Caco-2 (cell line): ENCODE results near the gene EGR2. TPM values are rescaled to one million over a fixed set of nuclear protein-coding genes. Genes with fewer than 3 reads are reported as not detected.

Source experiments
- BruUV-seq: library from RNA; stranded (reverse); fragments of 400-500 nt; replicated peaks from 2 replicates; lab custom pipeline; 2021; lab: Mats Ljungman, UMichigan
- CTCF ChIA-PET: fragments of 300-600 bp; sonication (Branson Sonifier 250); formaldehyde crosslinking; loops from one replicate; lab custom pipeline; 2022; ENCODE audit warnings: antibody characterized with exemption; lab: Charles Lee
- POLR2A ChIA-PET: fragments of 300-600 bp; sonication (Branson Sonifier 250); formaldehyde crosslinking; loops from one replicate; lab custom pipeline; 2022; ENCODE audit warnings: antibody characterized with exemption; lab: Charles Lee
- DNase-seq, 2 experiments: peaks; one replicate each; pipeline versions ENCODE4 v3.0.0 to v3.0.0-alpha.2; 2020 to 2022
- H3K27me3 ChIP-seq: replicated peaks from 2 replicates; pipeline ENCODE4 v1.6.0; 2011; ENCODE audit warnings: low read length; ENCODE audit not compliant: control insufficient read depth, insufficient read depth
- H3K36me3 ChIP-seq: 2 replicates; pipeline ENCODE4 v1.5.1; 2011; ENCODE audit warnings: low read length; ENCODE audit not compliant: control insufficient read depth, insufficient read depth
- H3K4me1 ChIP-seq: fragments of 250-450 bp; sonication (Bioruptor Pico); 2 replicates; pipeline ENCODE4 v1.5.1; 2020; ENCODE audit warnings: mild to moderate bottlenecking
- H3K4me3 ChIP-seq: 2 replicates; pipeline ENCODE4 v1.5.1; 2011; ENCODE audit warnings: low read depth, mild to moderate bottlenecking, control low read depth, low read length
- H3K9me3 ChIP-seq: fragments of 250-450 bp; sonication (Bioruptor Pico); 2 replicates; pipeline ENCODE4 v1.5.1; 2020; ENCODE audit warnings: mild to moderate bottlenecking, moderate library complexity
- H3K27ac Mint-ChIP-seq: one replicate; pipeline ENCODE4 v1.8.0; 2022; ENCODE audit warnings: mixed read lengths; ENCODE audit not compliant: unreplicated experiment
- H3K27me3 Mint-ChIP-seq: one replicate; pipeline ENCODE4 v1.8.0; 2022; ENCODE audit warnings: mixed read lengths; ENCODE audit not compliant: insufficient read depth, unreplicated experiment
- H3K36me3 Mint-ChIP-seq: one replicate; pipeline ENCODE4 v1.8.0; 2022; ENCODE audit warnings: mild to moderate bottlenecking, mixed read lengths; ENCODE audit not compliant: insufficient read depth, unreplicated experiment
- H3K4me1 Mint-ChIP-seq: one replicate; pipeline ENCODE4 v1.8.0; 2022; ENCODE audit warnings: low read depth, mixed read lengths; ENCODE audit not compliant: unreplicated experiment
- H3K4me3 Mint-ChIP-seq: one replicate; pipeline ENCODE4 v1.8.0; 2022; ENCODE audit warnings: mild to moderate bottlenecking, moderate library complexity, mixed read lengths; ENCODE audit not compliant: unreplicated experiment
- H3K9me3 Mint-ChIP-seq: one replicate; pipeline ENCODE4 v1.8.0; 2022; ENCODE audit warnings: mixed read lengths; ENCODE audit not compliant: unreplicated experiment
- CTCF ChIP-seq, 2 experiments: fragments of 200-600 bp in 1 of 2; IDR thresholded peaks; 1 replicate in 1 of 2; 2 replicates in 1 of 2; pipeline versions ENCODE4 v1.5.1 to v1.8.0; 2011 to 2022; ENCODE audit warnings: antibody characterized with exemption in 1 of 2, control low read depth in 1 of 2, inconsistent platforms in 1 of 2, low read depth in 1 of 2, low read length in 1 of 2, mild to moderate bottlenecking in 1 of 2, moderate library complexity in 1 of 2; ENCODE audit not compliant: insufficient read depth in 1 of 2, severe bottlenecking in 1 of 2, unreplicated experiment in 1 of 2
- intact Hi-C: fragments of 100-400 bp; cut with micrococcal nuclease; formaldehyde crosslinking; loops from one replicate; pipeline ENCODE4 v1.10.0; 2022; ENCODE audit not compliant: unreplicated experiment
- total RNA-seq: library from RNA; stranded (reverse); gene quantifications from 2 replicates; pipeline ENCODE4 v1.2.3, GENCODE V29; 2022

The EGR2 gene
- total RNA-seq, 1 experiment from 2014 or later, result 0.61 TPM

- H3K36me3 ChIP-seq, result no peaks in the 10 kb centered on the region
- Mint-ChIP-seq H3K27ac (no peak overlapping the region), H3K36me3 (no peaks in the 10 kb centered on the region), H3K4me1 (no peaks in the 10 kb centered on the region), H3K27me3 (peaks cover 9% of the 10 kb centered on the region), H3K4me3 (no peak overlapping the region), H3K9me3 (no peaks in the 10 kb centered on the region)
- no peaks in the 10 kb centered on the region for H3K9me3 ChIP-seq
- ChIA-PET POLR2A (no interaction called here), CTCF (no interaction called here)
- TF ChIP-seq CTCF (IDR thresholded peaks at IDR 0.05; ENCODE audit: insufficient read depth in 1 of 2, low read depth in 1 of 2, low read length in 1 of 2, severe bottlenecking in 1 of 2, unreplicated experiment in 1 of 2), result no peak
- intact Hi-C loops, result no loop called here
- DNase-seq, result no peak
- peaks cover 2% of the 10 kb centered on the region; the same call in 1 of the 2 replicates for H3K27me3 ChIP-seq
- H3K4me1 ChIP-seq, result no peaks in the 10 kb centered on the region
- BruUV-seq, result no TSS peak
- no peak overlapping the region for H3K4me3 ChIP-seq
Measured at GRCh38 chr10:62831346-62831745, 15.2 kb upstream of the EGR2 start.

DNA sequence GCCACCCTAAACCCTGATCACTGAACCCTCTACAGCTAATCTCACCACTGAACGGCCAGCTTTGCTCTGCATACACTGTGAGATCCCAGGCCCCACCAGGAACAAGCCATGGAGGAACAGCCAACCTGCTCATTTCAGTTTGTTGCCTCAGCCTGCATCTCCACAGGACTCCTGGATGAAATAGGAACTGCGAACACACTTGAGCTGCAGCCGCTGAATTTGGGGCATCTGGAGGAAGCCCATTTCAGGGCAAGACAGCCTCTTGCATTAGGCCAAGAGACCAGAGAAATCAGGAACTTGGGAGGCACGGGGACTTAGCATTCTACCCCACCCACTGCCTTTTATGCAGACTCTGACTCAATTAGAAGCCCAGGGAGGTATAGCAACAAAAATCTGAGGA, 14.5 kb upstream of the EGR2 start:
- intact Hi-C loops, result no loop called here
- Histone ChIP-seq H3K9me3 (no peaks in the 10 kb centered on the region), H3K36me3 (no peaks in the 10 kb centered on the region), H3K4me3 (no peak overlapping the region), H3K4me1 (no peaks in the 10 kb centered on the region), H3K27me3 (peaks cover 2% of the 10 kb centered on the region; the same call in 1 of the 2 replicates)
- Mint-ChIP-seq H3K27ac (no peak overlapping the region), H3K9me3 (no peaks in the 10 kb centered on the region), H3K4me1 (no peaks in the 10 kb centered on the region), H3K36me3 (no peaks in the 10 kb centered on the region), H3K4me3 (no peak overlapping the region), H3K27me3 (peaks cover 12% of the 10 kb centered on the region)
- TF ChIP-seq CTCF (IDR thresholded peaks at IDR 0.05; ENCODE audit: insufficient read depth in 1 of 2, low read depth in 1 of 2, low read length in 1 of 2, severe bottlenecking in 1 of 2, unreplicated experiment in 1 of 2), result no peak
- BruUV-seq, result no TSS peak
- CTCF ChIA-PET, result no interaction called here
- POLR2A ChIA-PET, result no interaction called here
- no peak for DNase-seq

- no peak for DNase-seq
- Histone ChIP-seq H3K27me3 (peaks cover 2% of the 10 kb centered on the region; the same call in 1 of the 2 replicates), H3K9me3 (no peaks in the 10 kb centered on the region), H3K36me3 (no peaks in the 10 kb centered on the region), H3K4me1 (no peaks in the 10 kb centered on the region), H3K4me3 (no peak overlapping the region)
- TF ChIP-seq CTCF (IDR thresholded peaks at IDR 0.05; ENCODE audit: insufficient read depth in 1 of 2, low read depth in 1 of 2, low read length in 1 of 2, severe bottlenecking in 1 of 2, unreplicated experiment in 1 of 2), result no peak
- Mint-ChIP-seq H3K27ac (no peak overlapping the region), H3K27me3 (peaks cover 12% of the 10 kb centered on the region), H3K4me1 (no peaks in the 10 kb centered on the region), H3K9me3 (no peaks in the 10 kb centered on the region), H3K4me3 (no peak overlapping the region), H3K36me3 (no peaks in the 10 kb centered on the region)
- ChIA-PET CTCF (no interaction called here), POLR2A (no interaction called here)
- intact Hi-C loops, result no loop called here
- no TSS peak for BruUV-seq
Measured at GRCh38 chr10:62829622-62830021, 13.5 kb upstream of the EGR2 start.
